Measurements from ENCODE around the gene PJVK.

The PJVK gene, protein sequence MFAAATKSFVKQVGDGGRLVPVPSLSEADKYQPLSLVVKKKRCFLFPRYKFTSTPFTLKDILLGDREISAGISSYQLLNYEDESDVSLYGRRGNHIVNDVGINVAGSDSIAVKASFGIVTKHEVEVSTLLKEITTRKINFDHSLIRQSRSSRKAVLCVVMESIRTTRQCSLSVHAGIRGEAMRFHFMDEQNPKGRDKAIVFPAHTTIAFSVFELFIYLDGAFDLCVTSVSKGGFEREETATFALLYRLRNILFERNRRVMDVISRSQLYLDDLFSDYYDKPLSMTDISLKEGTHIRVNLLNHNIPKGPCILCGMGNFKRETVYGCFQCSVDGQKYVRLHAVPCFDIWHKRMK
- long read RNA-seq, partial matches to known transcripts: 0 of 1 reads
- long read RNA-seq, other reads (novel, unspliced or antisense): 1 of 1 reads

DNA sequence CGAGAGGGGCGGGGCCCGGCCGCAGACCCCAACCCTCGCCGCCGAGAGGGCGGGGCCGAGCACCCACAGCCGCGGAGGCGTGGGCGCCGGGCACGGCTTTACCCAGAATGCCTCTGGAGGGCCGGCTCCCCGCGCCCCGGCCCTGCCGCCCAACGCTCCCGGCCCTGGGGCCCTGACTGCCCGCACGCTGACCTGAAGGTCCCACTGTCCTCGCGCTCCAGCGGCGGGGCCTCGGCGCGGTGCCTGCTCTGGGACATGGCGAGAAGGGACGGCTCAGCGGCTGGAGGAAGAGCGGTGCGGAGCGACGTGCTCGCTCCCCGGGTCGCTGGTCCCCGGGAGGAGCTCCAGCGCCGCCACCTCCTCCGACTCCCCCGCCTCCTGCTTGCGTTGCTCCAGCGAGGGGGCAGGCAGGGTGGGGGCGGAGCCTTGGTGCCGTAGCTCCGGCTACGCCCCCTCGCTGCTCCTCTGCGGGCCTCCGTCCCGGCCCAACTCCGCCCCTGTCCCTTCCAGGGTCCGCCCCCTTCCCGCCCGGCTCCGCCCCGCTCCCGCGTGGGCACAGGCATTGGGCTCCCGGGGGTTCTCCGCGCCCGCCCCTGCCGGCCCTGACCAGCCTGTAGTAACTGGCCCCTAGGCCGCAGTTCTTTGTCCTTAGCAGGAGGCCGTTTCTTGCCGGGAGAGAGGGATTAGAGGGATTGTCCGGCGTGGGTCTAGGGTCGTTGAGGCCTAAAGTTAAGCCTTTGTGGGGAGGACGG is at the start of gene PJVK, which contains the start of gene PRKRA:
Gene PJVK, plus strand, starts transcription at position 605 of the 752 bp plus-strand sequence. CDS start 2,032 bp downstream, outside the sequence.
Gene PRKRA, minus strand, starts transcription at position 402 of the 752 bp plus-strand sequence. Its CDS starts 145 bp downstream, at position 257.
- TF ChIP-seq, protein P1, sequence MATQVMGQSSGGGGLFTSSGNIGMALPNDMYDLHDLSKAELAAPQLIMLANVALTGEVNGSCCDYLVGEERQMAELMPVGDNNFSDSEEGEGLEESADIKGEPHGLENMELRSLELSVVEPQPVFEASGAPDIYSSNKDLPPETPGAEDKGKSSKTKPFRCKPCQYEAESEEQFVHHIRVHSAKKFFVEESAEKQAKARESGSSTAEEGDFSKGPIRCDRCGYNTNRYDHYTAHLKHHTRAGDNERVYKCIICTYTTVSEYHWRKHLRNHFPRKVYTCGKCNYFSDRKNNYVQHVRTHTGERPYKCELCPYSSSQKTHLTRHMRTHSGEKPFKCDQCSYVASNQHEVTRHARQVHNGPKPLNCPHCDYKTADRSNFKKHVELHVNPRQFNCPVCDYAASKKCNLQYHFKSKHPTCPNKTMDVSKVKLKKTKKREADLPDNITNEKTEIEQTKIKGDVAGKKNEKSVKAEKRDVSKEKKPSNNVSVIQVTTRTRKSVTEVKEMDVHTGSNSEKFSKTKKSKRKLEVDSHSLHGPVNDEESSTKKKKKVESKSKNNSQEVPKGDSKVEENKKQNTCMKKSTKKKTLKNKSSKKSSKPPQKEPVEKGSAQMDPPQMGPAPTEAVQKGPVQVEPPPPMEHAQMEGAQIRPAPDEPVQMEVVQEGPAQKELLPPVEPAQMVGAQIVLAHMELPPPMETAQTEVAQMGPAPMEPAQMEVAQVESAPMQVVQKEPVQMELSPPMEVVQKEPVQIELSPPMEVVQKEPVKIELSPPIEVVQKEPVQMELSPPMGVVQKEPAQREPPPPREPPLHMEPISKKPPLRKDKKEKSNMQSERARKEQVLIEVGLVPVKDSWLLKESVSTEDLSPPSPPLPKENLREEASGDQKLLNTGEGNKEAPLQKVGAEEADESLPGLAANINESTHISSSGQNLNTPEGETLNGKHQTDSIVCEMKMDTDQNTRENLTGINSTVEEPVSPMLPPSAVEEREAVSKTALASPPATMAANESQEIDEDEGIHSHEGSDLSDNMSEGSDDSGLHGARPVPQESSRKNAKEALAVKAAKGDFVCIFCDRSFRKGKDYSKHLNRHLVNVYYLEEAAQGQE (IDR thresholded peaks at IDR 0.05; ENCODE audit: insufficient replicate concordance, low read depth): no peak
- peak; percentile 78 for TF ChIP-seq POLR2AphosphoS5 (IDR thresholded peaks at IDR 0.05; ENCODE audit: low read depth)
- Histone ChIP-seq H3K27ac (replicated peaks) (peak within 1 kb of the TSS; percentile 89), H3K4me3 (replicated peaks; ENCODE audit: insufficient read depth, low read length) (peak within 1 kb of the TSS; percentile 88), H3K27me3 (ENCODE audit: insufficient read depth, poor library complexity, severe bottlenecking) (no peaks in the 10 kb centered on the region)
- peak; percentile 80 to 94 for DNase-seq (ENCODE audit: low read depth in 1 of 2, low spot score in 1 of 2)

DNA sequence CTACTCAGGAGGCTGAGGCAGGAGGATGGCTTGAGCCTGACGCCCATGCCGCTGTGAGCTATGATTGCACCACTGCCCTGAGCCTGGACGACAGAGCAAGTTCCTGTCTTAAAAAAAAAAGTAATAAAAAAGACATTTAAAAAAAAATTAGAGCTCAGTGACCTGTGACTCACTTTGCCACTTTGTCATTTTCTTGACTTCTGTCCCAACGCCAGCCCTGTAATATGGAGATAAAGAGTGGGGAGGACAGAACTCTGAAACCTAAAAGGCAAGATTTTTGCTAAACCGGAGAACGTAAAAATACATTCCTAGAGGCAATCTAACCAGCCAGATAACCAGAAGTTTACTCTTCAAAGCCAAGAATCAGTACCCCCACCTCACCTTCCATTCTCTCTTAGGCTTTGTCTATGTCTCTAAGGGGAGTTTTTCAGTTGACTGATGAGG is 49.2 kb upstream of the PJVK start:
- Histone ChIP-seq H3K27me3 (ENCODE audit: insufficient read depth, poor library complexity, severe bottlenecking) (no peaks in the 10 kb centered on the region), H3K27ac (replicated peaks) (no peak overlapping the region), H3K4me3 (replicated peaks; ENCODE audit: insufficient read depth, low read length) (no peak overlapping the region)
- TF ChIP-seq SPI1 (IDR thresholded peaks at IDR 0.05; ENCODE audit: borderline replicate concordance, low read depth): no peak
- TF ChIP-seq, protein P2, sequence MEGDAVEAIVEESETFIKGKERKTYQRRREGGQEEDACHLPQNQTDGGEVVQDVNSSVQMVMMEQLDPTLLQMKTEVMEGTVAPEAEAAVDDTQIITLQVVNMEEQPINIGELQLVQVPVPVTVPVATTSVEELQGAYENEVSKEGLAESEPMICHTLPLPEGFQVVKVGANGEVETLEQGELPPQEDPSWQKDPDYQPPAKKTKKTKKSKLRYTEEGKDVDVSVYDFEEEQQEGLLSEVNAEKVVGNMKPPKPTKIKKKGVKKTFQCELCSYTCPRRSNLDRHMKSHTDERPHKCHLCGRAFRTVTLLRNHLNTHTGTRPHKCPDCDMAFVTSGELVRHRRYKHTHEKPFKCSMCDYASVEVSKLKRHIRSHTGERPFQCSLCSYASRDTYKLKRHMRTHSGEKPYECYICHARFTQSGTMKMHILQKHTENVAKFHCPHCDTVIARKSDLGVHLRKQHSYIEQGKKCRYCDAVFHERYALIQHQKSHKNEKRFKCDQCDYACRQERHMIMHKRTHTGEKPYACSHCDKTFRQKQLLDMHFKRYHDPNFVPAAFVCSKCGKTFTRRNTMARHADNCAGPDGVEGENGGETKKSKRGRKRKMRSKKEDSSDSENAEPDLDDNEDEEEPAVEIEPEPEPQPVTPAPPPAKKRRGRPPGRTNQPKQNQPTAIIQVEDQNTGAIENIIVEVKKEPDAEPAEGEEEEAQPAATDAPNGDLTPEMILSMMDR (IDR thresholded peaks at IDR 0.05; ENCODE audit: insufficient read depth, low read length): no peak
- TF ChIP-seq POLR2AphosphoS5 (IDR thresholded peaks at IDR 0.05; ENCODE audit: low read depth): no peak
- TF ChIP-seq, protein P1 (IDR thresholded peaks at IDR 0.05; ENCODE audit: insufficient replicate concordance, low read depth): no peak
- TF ChIP-seq GABPA (IDR thresholded peaks at IDR 0.05; ENCODE audit: low read depth): no peak
- no peak for DNase-seq (ENCODE audit: low read depth in 1 of 2, low spot score in 1 of 2)

DNA sequence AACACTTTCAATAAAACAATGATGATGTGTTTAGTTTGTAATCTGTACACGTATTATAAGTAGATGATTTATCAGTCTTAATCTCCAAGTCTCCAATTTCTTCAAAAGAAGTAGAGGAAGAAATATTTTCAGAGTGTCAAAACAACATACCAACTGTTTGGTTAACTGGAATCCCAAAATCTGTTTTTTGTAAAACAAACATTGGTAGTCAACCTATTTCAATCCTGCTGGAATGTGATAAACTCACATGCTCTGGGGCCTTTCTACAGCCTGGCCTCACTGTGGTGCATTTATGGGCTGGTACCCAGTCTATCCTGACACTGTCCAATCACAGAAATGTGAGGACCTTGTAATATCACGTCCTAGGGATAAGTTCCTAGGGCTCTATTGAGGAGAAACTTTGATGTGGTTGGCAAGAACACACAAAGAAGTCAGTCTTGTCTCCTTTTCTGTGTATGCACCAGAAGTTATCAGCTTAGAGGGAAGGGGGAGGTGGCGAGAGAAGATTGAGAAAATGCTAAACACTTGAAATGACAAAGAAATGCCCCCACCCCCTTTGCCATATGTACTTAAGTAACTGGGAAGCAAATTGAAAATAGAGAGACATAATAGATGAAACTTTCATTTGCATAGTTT is 47.4 kb upstream of the PJVK start:
- no peak for DNase-seq (ENCODE audit: low read depth in 1 of 2, low spot score in 1 of 2)
- Histone ChIP-seq H3K4me3 (replicated peaks; ENCODE audit: insufficient read depth, low read length) (no peak overlapping the region), H3K27ac (replicated peaks) (no peak overlapping the region), H3K27me3 (ENCODE audit: insufficient read depth, poor library complexity, severe bottlenecking) (no peaks in the 10 kb centered on the region)
- no peak for TF ChIP-seq SPI1 (IDR thresholded peaks at IDR 0.05; ENCODE audit: borderline replicate concordance, low read depth)
- TF ChIP-seq, protein P1 (IDR thresholded peaks at IDR 0.05; ENCODE audit: insufficient replicate concordance, low read depth): no peak
- no peak for TF ChIP-seq GABPA (IDR thresholded peaks at IDR 0.05; ENCODE audit: low read depth)
- TF ChIP-seq POLR2AphosphoS5 (IDR thresholded peaks at IDR 0.05; ENCODE audit: low read depth): no peak
- TF ChIP-seq, protein P2 (IDR thresholded peaks at IDR 0.05; ENCODE audit: insufficient read depth, low read length): no peak

Data from HL-60 (cell line).